Caco-2 (cell line): ENCODE measurements around the gene LIN54. TPM values are rescaled to one million over a fixed set of nuclear protein-coding genes. Genes with fewer than 3 reads are reported as not detected.
A peak's percentile ranks its signal among the peaks of the same experiment; 100 is the strongest.
"Not testable (repeated sequence)": the region's sequence is repeated elsewhere in the genome, so short reads cannot be mapped to it uniquely, and the experiment has no call there.

ENCODE experiments used
- BruUV-seq: library from RNA; stranded (reverse); fragments of 400-500 nt; replicated peaks from 2 replicates; lab custom pipeline; 2021; lab: Mats Ljungman, UMichigan
- CTCF ChIA-PET: fragments of 300-600 bp; sonication (Branson Sonifier 250); formaldehyde crosslinking; loops from one replicate; lab custom pipeline; 2022; ENCODE audit warnings: antibody characterized with exemption; lab: Charles Lee
- POLR2A ChIA-PET: fragments of 300-600 bp; sonication (Branson Sonifier 250); formaldehyde crosslinking; loops from one replicate; lab custom pipeline; 2022; ENCODE audit warnings: antibody characterized with exemption; lab: Charles Lee
- DNase-seq, 2 experiments: peaks; one replicate each; pipeline versions ENCODE4 v3.0.0 to v3.0.0-alpha.2; 2020 to 2022
- H3K27me3 ChIP-seq: replicated peaks from 2 replicates; pipeline ENCODE4 v1.6.0; 2011; ENCODE audit warnings: low read length; ENCODE audit not compliant: control insufficient read depth, insufficient read depth
- H3K36me3 ChIP-seq: 2 replicates; pipeline ENCODE4 v1.5.1; 2011; ENCODE audit warnings: low read length; ENCODE audit not compliant: control insufficient read depth, insufficient read depth
- H3K4me1 ChIP-seq: fragments of 250-450 bp; sonication (Bioruptor Pico); 2 replicates; pipeline ENCODE4 v1.5.1; 2020; ENCODE audit warnings: mild to moderate bottlenecking
- H3K4me3 ChIP-seq: 2 replicates; pipeline ENCODE4 v1.5.1; 2011; ENCODE audit warnings: low read depth, mild to moderate bottlenecking, control low read depth, low read length
- H3K9me3 ChIP-seq: fragments of 250-450 bp; sonication (Bioruptor Pico); 2 replicates; pipeline ENCODE4 v1.5.1; 2020; ENCODE audit warnings: mild to moderate bottlenecking, moderate library complexity
- H3K27ac Mint-ChIP-seq: one replicate; pipeline ENCODE4 v1.8.0; 2022; ENCODE audit warnings: mixed read lengths; ENCODE audit not compliant: unreplicated experiment
- H3K27me3 Mint-ChIP-seq: one replicate; pipeline ENCODE4 v1.8.0; 2022; ENCODE audit warnings: mixed read lengths; ENCODE audit not compliant: insufficient read depth, unreplicated experiment
- H3K36me3 Mint-ChIP-seq: one replicate; pipeline ENCODE4 v1.8.0; 2022; ENCODE audit warnings: mild to moderate bottlenecking, mixed read lengths; ENCODE audit not compliant: insufficient read depth, unreplicated experiment
- H3K4me1 Mint-ChIP-seq: one replicate; pipeline ENCODE4 v1.8.0; 2022; ENCODE audit warnings: low read depth, mixed read lengths; ENCODE audit not compliant: unreplicated experiment
- H3K4me3 Mint-ChIP-seq: one replicate; pipeline ENCODE4 v1.8.0; 2022; ENCODE audit warnings: mild to moderate bottlenecking, moderate library complexity, mixed read lengths; ENCODE audit not compliant: unreplicated experiment
- H3K9me3 Mint-ChIP-seq: one replicate; pipeline ENCODE4 v1.8.0; 2022; ENCODE audit warnings: mixed read lengths; ENCODE audit not compliant: unreplicated experiment
- intact Hi-C: fragments of 100-400 bp; cut with micrococcal nuclease; formaldehyde crosslinking; loops from one replicate; pipeline ENCODE4 v1.10.0; 2022; ENCODE audit not compliant: unreplicated experiment
- total RNA-seq: library from RNA; stranded (reverse); gene quantifications from 2 replicates; pipeline ENCODE4 v1.2.3, GENCODE V29; 2022
- TF ChIP-seq, protein P1 (sequence below), 2 experiments: fragments of 200-600 bp in 1 of 2; IDR thresholded peaks; 1 replicate in 1 of 2; 2 replicates in 1 of 2; pipeline versions ENCODE4 v1.5.1 to v1.8.0; 2011 to 2022; ENCODE audit warnings: antibody characterized with exemption in 1 of 2, control low read depth in 1 of 2, inconsistent platforms in 1 of 2, low read depth in 1 of 2, low read length in 1 of 2, mild to moderate bottlenecking in 1 of 2, moderate library complexity in 1 of 2; ENCODE audit not compliant: insufficient read depth in 1 of 2, severe bottlenecking in 1 of 2, unreplicated experiment in 1 of 2

LIN54 gene
- total RNA-seq, 1 experiment from 2014 or later = 29.6 TPM

DNA sequence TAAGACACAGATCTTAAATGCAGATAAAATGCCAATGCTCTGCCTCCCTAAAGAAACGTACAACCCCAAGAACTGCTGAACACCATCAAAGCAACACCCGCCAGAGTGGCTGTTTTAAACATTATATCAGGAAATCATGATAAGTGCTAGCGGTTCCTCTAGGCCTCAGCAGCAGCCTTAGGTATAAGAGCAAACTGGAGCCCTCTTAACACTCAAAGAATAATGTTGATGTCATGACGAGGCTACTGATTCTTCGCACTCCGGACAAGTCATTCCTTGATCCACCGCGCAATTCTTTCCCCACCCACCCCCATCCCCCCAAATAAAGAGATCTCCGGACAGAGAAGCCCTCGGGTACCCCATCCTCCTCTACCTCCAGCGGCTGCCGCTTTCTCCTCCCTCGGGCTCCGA, 507 bp downstream of the LIN54 start:
- no peaks in the 10 kb centered on the region for H3K27me3 Mint-ChIP-seq
- peak in 1 of 2 experiments; percentile 8 for DNase-seq
- intact Hi-C loops = no loop called here
- ChIA-PET POLR2A (interaction anchor here (1.2 to 3.0 kb wide), 3 partner anchors 25 to 274 kb away, joined by 3 to 21 read pairs (median 18); partner anchors contain the start of genes COPS4, COQ2 and THAP9), CTCF (interaction anchor here (1.6 kb wide), 1 partner anchor 25 kb away, joined by 7 read pairs; the partner anchor contains the start of gene COPS4)
- H3K27ac Mint-ChIP-seq = peak overlapping the region; percentile 99
- H3K36me3 ChIP-seq = no peaks in the 10 kb centered on the region
- no peaks in the 10 kb centered on the region for H3K9me3 Mint-ChIP-seq
- H3K27me3 ChIP-seq = no peaks in the 10 kb centered on the region
- H3K4me3 Mint-ChIP-seq = peak overlapping the region; percentile 95
- peaks cover 28% of the 10 kb centered on the region for H3K4me1 Mint-ChIP-seq
- peaks cover 15% of the 10 kb centered on the region; the same call in 1 of the 2 replicates for H3K4me1 ChIP-seq
- TF ChIP-seq, protein P1, sequence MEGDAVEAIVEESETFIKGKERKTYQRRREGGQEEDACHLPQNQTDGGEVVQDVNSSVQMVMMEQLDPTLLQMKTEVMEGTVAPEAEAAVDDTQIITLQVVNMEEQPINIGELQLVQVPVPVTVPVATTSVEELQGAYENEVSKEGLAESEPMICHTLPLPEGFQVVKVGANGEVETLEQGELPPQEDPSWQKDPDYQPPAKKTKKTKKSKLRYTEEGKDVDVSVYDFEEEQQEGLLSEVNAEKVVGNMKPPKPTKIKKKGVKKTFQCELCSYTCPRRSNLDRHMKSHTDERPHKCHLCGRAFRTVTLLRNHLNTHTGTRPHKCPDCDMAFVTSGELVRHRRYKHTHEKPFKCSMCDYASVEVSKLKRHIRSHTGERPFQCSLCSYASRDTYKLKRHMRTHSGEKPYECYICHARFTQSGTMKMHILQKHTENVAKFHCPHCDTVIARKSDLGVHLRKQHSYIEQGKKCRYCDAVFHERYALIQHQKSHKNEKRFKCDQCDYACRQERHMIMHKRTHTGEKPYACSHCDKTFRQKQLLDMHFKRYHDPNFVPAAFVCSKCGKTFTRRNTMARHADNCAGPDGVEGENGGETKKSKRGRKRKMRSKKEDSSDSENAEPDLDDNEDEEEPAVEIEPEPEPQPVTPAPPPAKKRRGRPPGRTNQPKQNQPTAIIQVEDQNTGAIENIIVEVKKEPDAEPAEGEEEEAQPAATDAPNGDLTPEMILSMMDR (IDR thresholded peaks at IDR 0.05; ENCODE audit: insufficient read depth in 1 of 2, low read depth in 1 of 2, low read length in 1 of 2, severe bottlenecking in 1 of 2, unreplicated experiment in 1 of 2) = no peak
- H3K4me3 ChIP-seq = peak overlapping the region; percentile 51
- H3K36me3 Mint-ChIP-seq = peaks cover 35% of the 10 kb centered on the region
- BruUV-seq = no TSS peak
- H3K9me3 ChIP-seq = no peaks in the 10 kb centered on the region

DNA sequence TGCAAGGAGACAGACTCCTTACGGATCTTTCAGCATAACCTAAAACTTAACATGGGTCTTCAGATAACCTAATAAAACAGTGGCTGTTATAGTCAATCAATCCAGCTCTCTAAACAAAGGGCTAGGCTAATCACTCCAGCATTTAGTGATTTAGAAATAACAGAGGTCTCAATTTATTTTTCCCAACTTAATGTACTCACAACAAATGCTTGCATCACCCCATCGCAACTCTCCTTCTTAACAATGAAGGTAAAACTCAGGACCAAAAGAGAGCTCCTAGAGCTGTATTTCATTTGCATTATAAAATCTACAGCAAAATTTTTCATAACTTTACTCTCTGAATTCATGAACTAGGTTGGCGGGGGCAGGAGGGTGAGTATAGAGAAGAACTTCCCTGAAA, 1.1 kb downstream of the LIN54 start:
- POLR2A ChIA-PET = interaction anchor here (3.0 kb wide), 1 partner anchor 26 kb away, joined by 21 read pairs; the partner anchor contains the start of gene COPS4
- H3K4me1 Mint-ChIP-seq = peaks cover 28% of the 10 kb centered on the region
- H3K4me3 Mint-ChIP-seq = peak overlapping the region; percentile 95
- Histone ChIP-seq H3K4me1 (peaks cover 15% of the 10 kb centered on the region; the same call in 1 of the 2 replicates), H3K4me3 (peak overlapping the region; percentile 51), H3K9me3 (no peaks in the 10 kb centered on the region), H3K27me3 (no peaks in the 10 kb centered on the region), H3K36me3 (no peaks in the 10 kb centered on the region)
- H3K36me3 Mint-ChIP-seq = peaks cover 35% of the 10 kb centered on the region
- DNase-seq = no peak
- H3K27me3 Mint-ChIP-seq = no peaks in the 10 kb centered on the region
- intact Hi-C loops = no loop called here
- CTCF ChIA-PET = interaction anchor here (1.6 kb wide), 1 partner anchor 25 kb away, joined by 7 read pairs; the partner anchor contains the start of gene COPS4
- H3K9me3 Mint-ChIP-seq = no peaks in the 10 kb centered on the region
- peak overlapping the region; percentile 99 for H3K27ac Mint-ChIP-seq
- no TSS peak for BruUV-seq
- TF ChIP-seq, protein P1 (IDR thresholded peaks at IDR 0.05; ENCODE audit: insufficient read depth in 1 of 2, low read depth in 1 of 2, low read length in 1 of 2, severe bottlenecking in 1 of 2, unreplicated experiment in 1 of 2) = no peak

DNA sequence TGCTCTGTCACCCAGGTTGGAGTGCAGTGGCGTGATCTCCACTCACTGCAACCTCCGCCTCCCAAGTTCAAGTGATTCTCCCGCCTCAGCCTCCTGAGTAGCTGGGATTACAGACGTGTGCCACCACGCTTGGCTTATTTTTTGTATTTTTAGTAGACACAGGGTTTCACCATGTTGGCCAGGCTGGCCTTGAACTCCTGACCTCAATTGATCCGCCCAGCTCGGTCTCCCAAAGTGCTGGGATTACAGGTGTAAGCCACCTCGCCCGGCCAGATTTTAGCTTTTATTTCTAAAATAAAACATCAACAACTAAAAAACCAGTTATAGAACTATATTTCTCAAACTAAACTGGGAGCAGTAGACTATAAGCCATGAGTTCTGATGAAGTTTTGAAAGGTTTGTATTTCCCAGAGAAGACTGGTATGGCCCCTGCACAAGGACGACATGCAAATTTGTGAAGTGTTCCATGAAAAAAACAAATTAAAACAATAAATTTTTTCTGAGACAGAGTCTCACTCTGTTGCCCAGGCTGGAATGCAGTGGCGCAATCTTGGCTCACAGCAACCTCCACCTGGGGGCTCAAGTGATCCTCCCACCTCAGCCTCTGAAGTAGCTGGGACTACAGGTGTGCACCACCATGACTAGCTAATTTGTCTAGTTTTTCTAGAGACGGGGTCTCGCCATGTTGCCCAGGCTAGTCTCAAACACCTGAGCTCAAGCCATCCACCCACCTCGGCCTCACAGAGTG, 7.4 kb downstream of the LIN54 start:
- intact Hi-C loops, H3K4me3 ChIP-seq, BruUV-seq, H3K27me3 Mint-ChIP-seq, H3K9me3 Mint-ChIP-seq, H3K4me1 ChIP-seq, H3K36me3 Mint-ChIP-seq, H3K36me3 ChIP-seq, POLR2A ChIA-PET, DNase-seq, H3K4me3 Mint-ChIP-seq, H3K27ac Mint-ChIP-seq, H3K9me3 ChIP-seq, H3K27me3 ChIP-seq, CTCF ChIA-PET: not testable (repeated sequence)
- H3K4me1 Mint-ChIP-seq = peaks cover 15% of the 10 kb centered on the region
